Effector memory CD4-positive, alpha-beta T cell (primary cell): ENCODE data around the gene TMEM271.
"Not testable (repeated sequence)": the region's sequence is repeated elsewhere in the genome, so short reads cannot be mapped to it uniquely, and the experiment has no call there.

Experiments used
- DNase-seq, 3 donors: peaks; one replicate each; pipeline ENCODE4 v3.0.0-alpha.2; 2020
- H3K27ac ChIP-seq: 2 replicates; pipeline ENCODE4 v1.7.0; 2013; ENCODE audit warnings: mild to moderate bottlenecking, low read length, moderate library complexity; ENCODE audit not compliant: insufficient read depth, poor library complexity, severe bottlenecking
- H3K27me3 ChIP-seq: replicated peaks from 2 replicates; pipeline ENCODE4 v1.7.0; 2013; ENCODE audit warnings: mild to moderate bottlenecking, low read length; ENCODE audit not compliant: insufficient read depth, control insufficient read depth, poor library complexity, severe bottlenecking
- H3K36me3 ChIP-seq: 2 replicates; pipeline ENCODE4 v1.7.0; 2013; ENCODE audit warnings: mild to moderate bottlenecking, low read length, moderate library complexity; ENCODE audit not compliant: control insufficient read depth, insufficient read depth
- H3K4me1 ChIP-seq: 2 replicates; pipeline ENCODE4 v1.7.0; 2013; ENCODE audit warnings: low read length, mild to moderate bottlenecking; ENCODE audit not compliant: control insufficient read depth, insufficient read depth, poor library complexity, severe bottlenecking
- H3K4me3 ChIP-seq: 2 replicates; pipeline ENCODE4 v1.7.0; 2013; ENCODE audit warnings: low read length, low read depth, mild to moderate bottlenecking; ENCODE audit not compliant: insufficient read depth, poor library complexity, severe bottlenecking
- H3K9me3 ChIP-seq: 2 replicates; pipeline ENCODE4 v1.7.0; 2013; ENCODE audit warnings: mild to moderate bottlenecking, low read length, moderate library complexity; ENCODE audit not compliant: control insufficient read depth

The TMEM271 gene

GRCh38 chr4:570754-571153 lies 5.3 kb downstream of the TMEM271 start:
- no peak for DNase-seq
- no peaks in the 10 kb centered on the region for H3K4me1 ChIP-seq
- H3K27me3 ChIP-seq, result no peaks in the 10 kb centered on the region

GRCh38 chr4:569958-570667 lies 6.0 kb downstream of the TMEM271 start:
- no peak overlapping the region for H3K4me3 ChIP-seq
- DNase-seq, result no peak
- no peaks in the 10 kb centered on the region for H3K36me3 ChIP-seq
- H3K9me3 ChIP-seq, result no peaks in the 10 kb centered on the region
- no peak overlapping the region for H3K27ac ChIP-seq
- no peaks in the 10 kb centered on the region for H3K27me3 ChIP-seq
- H3K4me1 ChIP-seq, result no peaks in the 10 kb centered on the region

More at GRCh38 chr4:570754-571153, 5.3 kb downstream of the TMEM271 start:
- no peak overlapping the region for H3K4me3 ChIP-seq
- no peaks in the 10 kb centered on the region for H3K36me3 ChIP-seq
- no peak overlapping the region for H3K27ac ChIP-seq
- H3K9me3 ChIP-seq, result no peaks in the 10 kb centered on the region

- H3K4me3 ChIP-seq, result no peak overlapping the region
- H3K27me3 ChIP-seq, result no peaks in the 10 kb centered on the region
- H3K4me1 ChIP-seq, result no peaks in the 10 kb centered on the region
- no peak for DNase-seq
- H3K36me3 ChIP-seq, result no peaks in the 10 kb centered on the region
- no peak overlapping the region for H3K27ac ChIP-seq
- no peaks in the 10 kb centered on the region for H3K9me3 ChIP-seq
Measured at GRCh38 chr4:568962-569361, 7.1 kb downstream of the TMEM271 start.

GRCh38 chr4:568351-568652 lies 7.8 kb downstream of the TMEM271 start:
- Histone ChIP-seq H3K27ac (no peak overlapping the region), H3K27me3 (no peaks in the 10 kb centered on the region)

GRCh38 chr4:567457-568350 lies 8.4 kb downstream of the TMEM271 start:
- Histone ChIP-seq H3K27ac (no peak overlapping the region), H3K36me3 (no peaks in the 10 kb centered on the region), H3K4me1 (no peaks in the 10 kb centered on the region), H3K9me3 (no peaks in the 10 kb centered on the region), H3K27me3 (no peaks in the 10 kb centered on the region), H3K4me3 (no peak overlapping the region)
- DNase-seq, result no peak

More at GRCh38 chr4:568351-568652, 7.8 kb downstream of the TMEM271 start:
- H3K36me3 ChIP-seq, result no peaks in the 10 kb centered on the region
- H3K4me3 ChIP-seq, result no peak overlapping the region
- H3K9me3 ChIP-seq, result no peaks in the 10 kb centered on the region
- no peaks in the 10 kb centered on the region for H3K4me1 ChIP-seq
- no peak for DNase-seq

GRCh38 chr4:566508-567295 lies 9.4 kb downstream of the TMEM271 start:
- no peak overlapping the region for H3K27ac ChIP-seq
- no peak overlapping the region for H3K4me3 ChIP-seq
- no peaks in the 10 kb centered on the region for H3K36me3 ChIP-seq
- no peaks in the 10 kb centered on the region for H3K27me3 ChIP-seq
- no peaks in the 10 kb centered on the region for H3K9me3 ChIP-seq
- no peak for DNase-seq
- no peaks in the 10 kb centered on the region for H3K4me1 ChIP-seq

GRCh38 chr4:566035-566434 lies 10.1 kb downstream of the TMEM271 start:
- Histone ChIP-seq H3K4me3 (no peak overlapping the region), H3K27ac (no peak overlapping the region), H3K27me3 (no peaks in the 10 kb centered on the region), H3K9me3 (no peaks in the 10 kb centered on the region), H3K4me1 (no peaks in the 10 kb centered on the region), H3K36me3 (no peaks in the 10 kb centered on the region)
- DNase-seq, result no peak

- H3K27me3 ChIP-seq, H3K4me1 ChIP-seq, DNase-seq, H3K4me3 ChIP-seq, H3K9me3 ChIP-seq, H3K27ac ChIP-seq, H3K36me3 ChIP-seq: not testable (repeated sequence)
Measured at GRCh38 chr4:565614-566013, 10.5 kb downstream of the TMEM271 start.

GRCh38 chr4:562458-562857 lies 13.6 kb downstream of the TMEM271 start:
- H3K27ac ChIP-seq, H3K36me3 ChIP-seq, DNase-seq, H3K4me1 ChIP-seq, H3K27me3 ChIP-seq, H3K4me3 ChIP-seq, H3K9me3 ChIP-seq: not testable (repeated sequence)

- no peaks in the 10 kb centered on the region for H3K27me3 ChIP-seq
- H3K4me3 ChIP-seq, result no peak overlapping the region
- no peaks in the 10 kb centered on the region for H3K4me1 ChIP-seq
- no peaks in the 10 kb centered on the region for H3K36me3 ChIP-seq
- no peak overlapping the region for H3K27ac ChIP-seq
- DNase-seq, result no peak
- no peaks in the 10 kb centered on the region for H3K9me3 ChIP-seq
Measured at GRCh38 chr4:561426-561825, 14.7 kb downstream of the TMEM271 start.
